ENCODE results near the gene TMEM132E. TPM values are rescaled to one million over a fixed set of nuclear protein-coding genes. Genes with fewer than 3 reads are reported as not detected.
A peak's percentile ranks its signal among the peaks of the same experiment; 100 is the strongest.

The TMEM132E gene
- total RNA-seq, 1 donor from 2014 or later = not detected

- intact Hi-C loops (cut with DNase I) = no loop called here
- peak; percentile 43 to 52 for DNase-seq (ENCODE audit: extremely low spot score in 2 of 2)
- H3K9me3 ChIP-seq = no peaks in the 10 kb centered on the region
- no peaks in the 10 kb centered on the region for H3K27me3 ChIP-seq
- TF ChIP-seq POLR2A (IDR thresholded peaks at IDR 0.05) (no peak), CTCF (IDR thresholded peaks at IDR 0.05) (no peak), POLR2AphosphoS5 (IDR thresholded peaks at IDR 0.05; ENCODE audit: insufficient read depth in 1 of 2, low read depth in 1 of 2) (no peak)
- no peak overlapping the region for H3K4me3 ChIP-seq
- no peak overlapping the region for H3K27ac ChIP-seq
- H3K4me1 ChIP-seq = no peaks in the 10 kb centered on the region
- H3K36me3 ChIP-seq = no peaks in the 10 kb centered on the region
Measured at GRCh38 chr17:34675605-34676004, 96.2 kb downstream of the TMEM132E start.

GRCh38 chr17:34680151-34680550 lies 100.8 kb downstream of the TMEM132E start:
- TF ChIP-seq POLR2A (IDR thresholded peaks at IDR 0.05) = no peak
- no peak for TF ChIP-seq CTCF (IDR thresholded peaks at IDR 0.05)
- TF ChIP-seq POLR2AphosphoS5 (IDR thresholded peaks at IDR 0.05; ENCODE audit: insufficient read depth in 1 of 2, low read depth in 1 of 2) = no peak
- Histone ChIP-seq H3K4me3 (no peak overlapping the region), H3K36me3 (no peaks in the 10 kb centered on the region), H3K4me1 (no peaks in the 10 kb centered on the region), H3K27me3 (no peaks in the 10 kb centered on the region), H3K9me3 (no peaks in the 10 kb centered on the region), H3K27ac (no peak overlapping the region)
- DNase-seq (ENCODE audit: extremely low spot score in 2 of 2) = no peak
- intact Hi-C loops (cut with DNase I) = no loop called here

- DNase-seq (ENCODE audit: extremely low spot score in 2 of 2) = peak; percentile 22 to 55
- Histone ChIP-seq H3K4me3 (no peak overlapping the region), H3K27ac (no peak overlapping the region), H3K27me3 (no peaks in the 10 kb centered on the region), H3K36me3 (no peaks in the 10 kb centered on the region), H3K4me1 (no peaks in the 10 kb centered on the region), H3K9me3 (no peaks in the 10 kb centered on the region)
- intact Hi-C loops (cut with DNase I) = no loop called here
- no peak for TF ChIP-seq CTCF (IDR thresholded peaks at IDR 0.05)
Measured at GRCh38 chr17:34682305-34682704, 102.9 kb downstream of the TMEM132E start.

GRCh38 chr17:34683390-34683789 lies 104.0 kb downstream of the TMEM132E start:
- H3K27ac ChIP-seq = no peak overlapping the region
- no peaks in the 10 kb centered on the region for H3K9me3 ChIP-seq
- DNase-seq (ENCODE audit: extremely low spot score in 2 of 2) = peak; percentile 62 to 77
- no peaks in the 10 kb centered on the region for H3K36me3 ChIP-seq
- no peaks in the 10 kb centered on the region for H3K27me3 ChIP-seq
- TF ChIP-seq POLR2AphosphoS5 (IDR thresholded peaks at IDR 0.05; ENCODE audit: insufficient read depth in 1 of 2, low read depth in 1 of 2) (no peak), POLR2A (IDR thresholded peaks at IDR 0.05) (no peak), CTCF (IDR thresholded peaks at IDR 0.05) (no peak)
- no peaks in the 10 kb centered on the region for H3K4me1 ChIP-seq
- H3K4me3 ChIP-seq = no peak overlapping the region
- intact Hi-C loops (cut with DNase I) = no loop called here

Other genes with a start within 250 kb of the TMEM132E start
- gene CCL13, start 223.1 kb upstream of the TMEM132E start, total RNA-seq = 2.2 TPM
- gene CCL1, start 216.3 kb upstream of the TMEM132E start, total RNA-seq = not detected

Data from vagina (tissue), 2 donors.